SK-N-SH treated with all-trans-retinoic acid at 6 μM for 48 hours (cell line): ENCODE results near the gene UNC5C.

Source experiments
- ATAC-seq: fragments of 200-7000 bp; cut with Tn5 transposase; 3 replicates; pipeline ENCODE4 v1.9.1; 2020; ENCODE audit warnings: mild to moderate bottlenecking, moderate library complexity
- ARNTL ChIP-seq: fragments of 450-650 bp; formaldehyde crosslinking; IDR thresholded peaks from 2 replicates; pipeline ENCODE4 v1.5.0; 2020; ENCODE audit warnings: low read depth, mild to moderate bottlenecking, moderate library complexity, borderline replicate concordance
- BACH2 ChIP-seq: fragments of 250-450 bp; sonication (Bioruptor Pico); IDR thresholded peaks from 2 replicates; pipeline ENCODE4 v1.9.0; 2021; ENCODE audit warnings: mild to moderate bottlenecking, borderline replicate concordance
- CREB5 ChIP-seq: fragments of 250-450 bp; sonication (Bioruptor Pico); IDR thresholded peaks from 2 replicates; pipeline ENCODE4 v1.5.1; 2020; ENCODE audit warnings: low read depth, mild to moderate bottlenecking, moderate library complexity
- ESRRG ChIP-seq: fragments of 250-450 bp; sonication (Bioruptor Pico); IDR thresholded peaks from 2 replicates; pipeline ENCODE4 v1.6.1; 2021; ENCODE audit warnings: mild to moderate bottlenecking
- GLIS3 ChIP-seq: fragments of 250-450 bp; sonication (Bioruptor Pico); IDR thresholded peaks from 2 replicates; pipeline ENCODE4 v1.5.0; 2020; ENCODE audit warnings: mild to moderate bottlenecking, moderate library complexity
- ISL1 ChIP-seq: fragments of 250-450 bp; sonication (Bioruptor Pico); IDR thresholded peaks from 2 replicates; pipeline ENCODE4 v2.1.2; 2022; ENCODE audit warnings: mild to moderate bottlenecking, moderate library complexity
- OSR1 ChIP-seq: fragments of 250-450 bp; sonication (Bioruptor Pico); IDR thresholded peaks from 2 replicates; pipeline ENCODE4 v1.8.0; 2022; ENCODE audit warnings: moderate library complexity, mild to moderate bottlenecking, inconsistent platforms
- PATZ1 ChIP-seq: fragments of 250-450 bp; sonication (Bioruptor Pico); IDR thresholded peaks from 2 replicates; pipeline ENCODE4 v1.8.0; 2020; ENCODE audit warnings: mild to moderate bottlenecking, moderate library complexity, borderline replicate concordance
- POU6F1 ChIP-seq: fragments of 250-450 bp; sonication (Bioruptor Pico); IDR thresholded peaks from 2 replicates; pipeline ENCODE4 v1.8.0; 2021; ENCODE audit warnings: low read depth, mild to moderate bottlenecking, moderate library complexity, borderline replicate concordance
- PPARA ChIP-seq: fragments of 250-450 bp; sonication (Bioruptor Pico); IDR thresholded peaks from 2 replicates; pipeline ENCODE4 v1.5.0; 2020; ENCODE audit warnings: mild to moderate bottlenecking, borderline replicate concordance
- SNAI2 ChIP-seq: fragments of 250-450 bp; sonication (Bioruptor Pico); IDR thresholded peaks from 2 replicates; pipeline ENCODE4 v1.5.0; 2020; ENCODE audit warnings: mild to moderate bottlenecking, moderate library complexity
- TCF4 ChIP-seq: fragments of 250-450 bp; sonication (Bioruptor Pico); IDR thresholded peaks from 2 replicates; pipeline ENCODE4 v1.8.0; 2021; ENCODE audit warnings: mild to moderate bottlenecking, moderate library complexity, borderline replicate concordance
- TOX ChIP-seq: fragments of 250-450 bp; sonication (Bioruptor Pico); IDR thresholded peaks from 2 replicates; pipeline ENCODE4 v1.8.0; 2021; ENCODE audit warnings: mild to moderate bottlenecking, moderate library complexity, borderline replicate concordance
- ZC3H10 ChIP-seq: fragments of 250-450 bp; sonication (Bioruptor Pico); IDR thresholded peaks from 2 replicates; pipeline ENCODE4 v1.5.1; 2021; ENCODE audit warnings: mild to moderate bottlenecking, moderate library complexity
- ZFP3 ChIP-seq: fragments of 250-450 bp; sonication (Bioruptor Pico); IDR thresholded peaks from 2 replicates; pipeline ENCODE4 v1.5.0; 2020; ENCODE audit warnings: mild to moderate bottlenecking, moderate library complexity
- ZFP30 ChIP-seq: fragments of 450-650 bp; formaldehyde crosslinking; IDR thresholded peaks from 2 replicates; pipeline ENCODE4 v1.5.0; 2022; ENCODE audit warnings: mild to moderate bottlenecking, moderate library complexity
- ZNF565 ChIP-seq: fragments of 450-650 bp; formaldehyde crosslinking; conservative IDR thresholded peaks from 2 replicates; pipeline ENCODE4 v1.5.0; 2020; ENCODE audit warnings: low read depth, mild to moderate bottlenecking, moderate library complexity
- ZNF70 ChIP-seq: fragments of 450-650 bp; formaldehyde crosslinking; IDR thresholded peaks from 2 replicates; pipeline ENCODE4 v1.5.0; 2020; ENCODE audit warnings: mild to moderate bottlenecking, moderate library complexity
- ZNF8 ChIP-seq: fragments of 450-650 bp; formaldehyde crosslinking; IDR thresholded peaks from 2 replicates; pipeline ENCODE4 v1.5.0; 2020; ENCODE audit warnings: mild to moderate bottlenecking, moderate library complexity
- TF ChIP-seq, protein P1 (sequence below): fragments of 250-450 bp; sonication (Bioruptor Pico); IDR thresholded peaks from 2 replicates; pipeline ENCODE4 v1.5.1; 2021; ENCODE audit warnings: mild to moderate bottlenecking, moderate library complexity
- TF ChIP-seq, protein P2 (sequence below): fragments of 250-450 bp; sonication (Bioruptor Pico); IDR thresholded peaks from 2 replicates; pipeline ENCODE4 v1.5.0; 2020; ENCODE audit warnings: mild to moderate bottlenecking, moderate library complexity

The UNC5C gene

GRCh38 chr4:95500361-95500760, 48.4 kb downstream of the UNC5C start (continued):
- TF ChIP-seq POU6F1 (CRISPR knock-in tag) = no peak
- TF ChIP-seq ESRRG (CRISPR knock-in tag) = no peak

DNA sequence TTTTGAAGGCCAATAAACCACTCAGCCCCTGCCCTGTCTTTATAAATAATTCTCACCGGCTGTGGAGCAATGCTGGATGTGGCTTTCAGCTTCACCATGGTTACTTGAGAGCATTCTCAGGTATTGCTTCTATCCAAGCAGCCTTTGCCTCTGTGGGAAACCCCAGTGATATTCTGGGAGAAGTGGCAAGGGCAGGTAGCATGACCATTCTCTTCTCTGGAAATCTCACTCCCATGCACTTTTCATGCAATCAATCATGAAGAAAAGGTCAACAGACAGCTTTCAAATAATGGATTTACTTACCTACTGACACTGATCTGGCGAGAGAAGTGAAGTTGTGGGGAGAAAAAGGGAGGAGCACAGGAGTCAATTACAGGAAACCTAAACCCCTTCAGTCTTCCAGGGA, 49.5 kb downstream of the UNC5C start:
- no peak for TF ChIP-seq SNAI2
- TF ChIP-seq CREB5 (CRISPR knock-in tag) = no peak
- no peak for TF ChIP-seq TOX (CRISPR knock-in tag)
- TF ChIP-seq PATZ1 (CRISPR knock-in tag) = no peak
- TF ChIP-seq ZFP30 (CRISPR knock-in tag) = no peak
- no peak for TF ChIP-seq TCF4 (CRISPR knock-in tag)
- no peak for TF ChIP-seq ZNF70 (CRISPR knock-in tag)
- TF ChIP-seq, protein P1, sequence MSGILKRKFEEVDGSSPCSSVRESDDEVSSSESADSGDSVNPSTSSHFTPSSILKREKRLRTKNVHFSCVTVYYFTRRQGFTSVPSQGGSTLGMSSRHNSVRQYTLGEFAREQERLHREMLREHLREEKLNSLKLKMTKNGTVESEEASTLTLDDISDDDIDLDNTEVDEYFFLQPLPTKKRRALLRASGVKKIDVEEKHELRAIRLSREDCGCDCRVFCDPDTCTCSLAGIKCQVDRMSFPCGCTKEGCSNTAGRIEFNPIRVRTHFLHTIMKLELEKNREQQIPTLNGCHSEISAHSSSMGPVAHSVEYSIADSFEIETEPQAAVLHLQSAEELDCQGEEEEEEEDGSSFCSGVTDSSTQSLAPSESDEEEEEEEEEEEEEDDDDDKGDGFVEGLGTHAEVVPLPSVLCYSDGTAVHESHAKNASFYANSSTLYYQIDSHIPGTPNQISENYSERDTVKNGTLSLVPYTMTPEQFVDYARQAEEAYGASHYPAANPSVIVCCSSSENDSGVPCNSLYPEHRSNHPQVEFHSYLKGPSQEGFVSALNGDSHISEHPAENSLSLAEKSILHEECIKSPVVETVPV = no peak
- TF ChIP-seq GLIS3 (CRISPR knock-in tag) = no peak
- no peak for ATAC-seq

DNA sequence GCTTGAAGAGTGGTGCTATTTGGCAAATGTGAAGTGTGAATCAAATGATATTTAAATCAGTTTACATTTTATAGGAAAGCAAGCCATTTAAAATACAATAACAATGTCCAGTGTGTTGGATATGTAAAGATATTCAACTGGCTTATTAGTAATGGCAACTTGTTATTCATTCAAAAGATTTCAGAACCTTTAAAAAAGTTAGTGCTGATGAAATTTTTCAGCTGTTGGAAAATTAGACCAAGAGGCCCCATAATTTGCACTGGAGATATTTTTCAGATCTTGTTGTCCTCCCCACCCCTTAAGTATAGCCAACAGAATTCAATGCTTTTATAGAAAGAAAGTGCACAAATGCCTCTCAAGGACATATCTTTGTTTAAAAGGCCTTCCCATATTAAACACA, 54.6 kb downstream of the UNC5C start:
- ATAC-seq = no peak
- TF ChIP-seq ZNF8 (CRISPR knock-in tag) (no peak), ZNF565 (no peak), ZC3H10 (CRISPR knock-in tag) (no peak), ZFP30 (CRISPR knock-in tag) (no peak), CREB5 (CRISPR knock-in tag) (no peak), OSR1 (CRISPR knock-in tag) (no peak), POU6F1 (CRISPR knock-in tag) (no peak), BACH2 (CRISPR knock-in tag) (no peak), ISL1 (no peak), TCF4 (CRISPR knock-in tag) (no peak), ARNTL (CRISPR knock-in tag) (no peak), ZFP3 (CRISPR knock-in tag) (no peak), ZNF70 (CRISPR knock-in tag) (no peak), TOX (CRISPR knock-in tag) (no peak), ESRRG (CRISPR knock-in tag) (no peak), PPARA (CRISPR knock-in tag) (no peak), SNAI2 (no peak)
- TF ChIP-seq, protein P2, sequence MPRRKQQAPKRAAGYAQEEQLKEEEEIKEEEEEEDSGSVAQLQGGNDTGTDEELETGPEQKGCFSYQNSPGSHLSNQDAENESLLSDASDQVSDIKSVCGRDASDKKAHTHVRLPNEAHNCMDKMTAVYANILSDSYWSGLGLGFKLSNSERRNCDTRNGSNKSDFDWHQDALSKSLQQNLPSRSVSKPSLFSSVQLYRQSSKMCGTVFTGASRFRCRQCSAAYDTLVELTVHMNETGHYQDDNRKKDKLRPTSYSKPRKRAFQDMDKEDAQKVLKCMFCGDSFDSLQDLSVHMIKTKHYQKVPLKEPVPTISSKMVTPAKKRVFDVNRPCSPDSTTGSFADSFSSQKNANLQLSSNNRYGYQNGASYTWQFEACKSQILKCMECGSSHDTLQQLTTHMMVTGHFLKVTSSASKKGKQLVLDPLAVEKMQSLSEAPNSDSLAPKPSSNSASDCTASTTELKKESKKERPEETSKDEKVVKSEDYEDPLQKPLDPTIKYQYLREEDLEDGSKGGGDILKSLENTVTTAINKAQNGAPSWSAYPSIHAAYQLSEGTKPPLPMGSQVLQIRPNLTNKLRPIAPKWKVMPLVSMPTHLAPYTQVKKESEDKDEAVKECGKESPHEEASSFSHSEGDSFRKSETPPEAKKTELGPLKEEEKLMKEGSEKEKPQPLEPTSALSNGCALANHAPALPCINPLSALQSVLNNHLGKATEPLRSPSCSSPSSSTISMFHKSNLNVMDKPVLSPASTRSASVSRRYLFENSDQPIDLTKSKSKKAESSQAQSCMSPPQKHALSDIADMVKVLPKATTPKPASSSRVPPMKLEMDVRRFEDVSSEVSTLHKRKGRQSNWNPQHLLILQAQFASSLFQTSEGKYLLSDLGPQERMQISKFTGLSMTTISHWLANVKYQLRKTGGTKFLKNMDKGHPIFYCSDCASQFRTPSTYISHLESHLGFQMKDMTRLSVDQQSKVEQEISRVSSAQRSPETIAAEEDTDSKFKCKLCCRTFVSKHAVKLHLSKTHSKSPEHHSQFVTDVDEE (CRISPR knock-in tag) = no peak
